WTC11 (cell line): ENCODE measurements around the gene REST.

Experiments used
- ATF1 ChIP-seq: sonication (generic); formaldehyde crosslinking; IDR thresholded peaks from 2 replicates; pipeline ENCODE4 v1.8.1; 2023; ENCODE audit warnings: mild to moderate bottlenecking, moderate library complexity, missing genetic modification reagents
- ATF6 ChIP-seq: sonication (generic); formaldehyde crosslinking; IDR thresholded peaks from 2 replicates; pipeline ENCODE4 v1.8.1; 2023; ENCODE audit warnings: mild to moderate bottlenecking, missing genetic modification reagents
- CDX4 ChIP-seq: fragments of 250-450 bp; sonication (Bioruptor Pico); IDR thresholded peaks from 2 replicates; pipeline ENCODE4 v1.9.0; 2021; ENCODE audit warnings: moderate library complexity, mild to moderate bottlenecking, inconsistent platforms, borderline replicate concordance
- CTCF ChIP-seq: fragments of 200-600 bp; IDR thresholded peaks from 2 replicates; pipeline ENCODE4 v1.8.0; 2022; ENCODE audit warnings: antibody characterized with exemption
- JUN ChIP-seq: sonication (generic); formaldehyde crosslinking; IDR thresholded peaks from 2 replicates; pipeline ENCODE4 v1.8.0; 2023; ENCODE audit warnings: mild to moderate bottlenecking, missing genetic modification reagents
- MAX ChIP-seq: sonication (generic); formaldehyde crosslinking; IDR thresholded peaks from 2 replicates; pipeline ENCODE4 v1.8.0; 2022; ENCODE audit warnings: mild to moderate bottlenecking, missing genetic modification reagents
- USF2 ChIP-seq: sonication (generic); formaldehyde crosslinking; IDR thresholded peaks from 2 replicates; pipeline ENCODE4 v1.8.1; 2023; ENCODE audit warnings: mild to moderate bottlenecking, missing genetic modification reagents, moderate library complexity
- ZBTB21 ChIP-seq: sonication (generic); formaldehyde crosslinking; IDR thresholded peaks from 2 replicates; pipeline ENCODE4 v1.8.1; 2023; ENCODE audit warnings: mild to moderate bottlenecking, missing genetic modification reagents, borderline replicate concordance
- ZNF121 ChIP-seq: sonication (generic); formaldehyde crosslinking; IDR thresholded peaks from 2 replicates; pipeline ENCODE4 v1.8.0; 2023; ENCODE audit warnings: missing genetic modification reagents
- ZNF423 ChIP-seq: fragments of 250-450 bp; sonication (Bioruptor Pico); IDR thresholded peaks from 2 replicates; pipeline ENCODE4 v2.1.2; 2022; ENCODE audit warnings: mild to moderate bottlenecking, moderate library complexity

GRCh38 chr4:56907489-56908205, at the start of gene REST:
- no peak for TF ChIP-seq CTCF
- no peak for TF ChIP-seq ATF6
- no peak for TF ChIP-seq MAX
- TF ChIP-seq ATF1 (CRISPR knock-in tag): no peak
- no peak for TF ChIP-seq USF2
- no peak for TF ChIP-seq JUN
- TF ChIP-seq ZNF423 (CRISPR knock-in tag): no peak
- TF ChIP-seq ZBTB21 (CRISPR knock-in tag): no peak
- TF ChIP-seq CDX4 (CRISPR knock-in tag): no peak
- TF ChIP-seq ZNF121 (CRISPR knock-in tag): no peak
